ENCODE data around the gene PRR36.

- TF ChIP-seq CTCF (IDR thresholded peaks at IDR 0.05 in 8 of 11, conservative IDR thresholded peaks at IDR 0.05 in 3 of 11) (no peak), POLR2AphosphoS5 (IDR thresholded peaks at IDR 0.05) (peak in 1 of 3 donors; percentile 57), POLR2A (IDR thresholded peaks at IDR 0.05) (no peak)
Observed at GRCh38 chr19:7912697-7913564, 38.7 kb upstream of the PRR36 start.
